HepG2 (cell line): ENCODE measurements around the gene ZNF687. TPM values are rescaled to one million over a fixed set of nuclear protein-coding genes. Genes with fewer than 3 reads are reported as not detected.

Source experiments
- GPN1 ChIP-seq: sonication (generic); formaldehyde crosslinking; IDR thresholded peaks from 2 replicates; pipeline ENCODE4 v1.5.1; 2020; ENCODE audit warnings: missing genetic modification reagents, borderline replicate concordance
- HIVEP1 ChIP-seq: sonication (generic); formaldehyde crosslinking; IDR thresholded peaks from 2 replicates; pipeline ENCODE4 v1.4.0; 2020; ENCODE audit warnings: mild to moderate bottlenecking, missing genetic modification reagents
- HOXA7 ChIP-seq: sonication (generic); formaldehyde crosslinking; IDR thresholded peaks from 2 replicates; pipeline ENCODE4 v1.8.1; 2022; ENCODE audit warnings: mild to moderate bottlenecking, missing genetic modification reagents, moderate library complexity
- KMT2A ChIP-seq: sonication (generic); formaldehyde crosslinking; IDR thresholded peaks from 2 replicates; pipeline ENCODE4 v1.4.0; 2020; ENCODE audit warnings: missing genetic modification reagents
- LBX2 ChIP-seq: sonication (generic); formaldehyde crosslinking; IDR thresholded peaks from 2 replicates; pipeline ENCODE4 v1.5.0; 2020; ENCODE audit warnings: missing genetic modification reagents, mild to moderate bottlenecking, borderline replicate concordance
- MED1 ChIP-seq: sonication (generic); formaldehyde crosslinking; IDR thresholded peaks from 2 replicates; pipeline ENCODE4 v1.4.0; 2020; ENCODE audit warnings: missing genetic modification reagents
- TAF15 ChIP-seq: fragments of 200-400 bp; formaldehyde crosslinking; IDR thresholded peaks from one replicate; pipeline ENCODE4 v1.6.1; 2018; ENCODE audit warnings: mild to moderate bottlenecking, low read depth, low read length; ENCODE audit not compliant: poor library complexity, severe bottlenecking
- THAP8 ChIP-seq: sonication (generic); formaldehyde crosslinking; IDR thresholded peaks from 2 replicates; pipeline ENCODE4 v1.5.1; 2020; ENCODE audit warnings: missing genetic modification reagents, mild to moderate bottlenecking, borderline replicate concordance
- ZNF232 ChIP-seq: sonication (generic); formaldehyde crosslinking; IDR thresholded peaks from 2 replicates; pipeline ENCODE4 v1.4.0; 2020; ENCODE audit warnings: missing genetic modification reagents, borderline replicate concordance
- ZNF432 ChIP-seq: sonication (generic); formaldehyde crosslinking; IDR thresholded peaks from 2 replicates; pipeline ENCODE4 v1.5.0; 2020; ENCODE audit warnings: missing genetic modification reagents, mild to moderate bottlenecking, borderline replicate concordance
- ZNF746 ChIP-seq: sonication (generic); formaldehyde crosslinking; IDR thresholded peaks from 2 replicates; pipeline ENCODE4 v1.8.0; 2022; ENCODE audit warnings: mild to moderate bottlenecking, missing genetic modification reagents
- ZNF800 ChIP-seq: sonication (generic); formaldehyde crosslinking; IDR thresholded peaks from 2 replicates; pipeline ENCODE4 v1.4.0; 2020; ENCODE audit warnings: missing genetic modification reagents
- polyA plus RNA-seq, 8 experiments: library from polyadenylated mRNA; depleted of rRNA in 3 of 8; stranded (reverse) in 7 of 8; unstranded in 1 of 8; fragments of >200 nt; fragmentation: Illumina TruSeq in 4 of 8; extraction: Trizol in 4 of 8; gene quantifications; 2 replicates each; pipeline versions ENCODE4 v1.2.1 to v1.2.3, GENCODE V29; 2011 to 2016; ENCODE audit warnings: low read depth in 4 of 8, missing spikeins in 1 of 8, mixed read lengths in 1 of 8; ENCODE audit not compliant: insufficient read depth in 1 of 8
- total RNA-seq, 5 experiments: library from RNA; depleted of rRNA; stranded (reverse); fragments of >200 nt; fragmentation: Illumina TruSeq; extraction: Trizol; gene quantifications; 2 replicates each; pipeline ENCODE4 v1.2.3, GENCODE V29; 2016; ENCODE audit warnings: low read depth in 1 of 5
- TF ChIP-seq, protein P1 (sequence below), 2 experiments: sonication (generic) in 1 of 2; formaldehyde crosslinking in 1 of 2; IDR thresholded peaks; 2 replicates each; pipeline versions ENCODE4 v1.4.0 to v1.6.1; 2018 to 2020; ENCODE audit warnings: missing genetic modification reagents in 2 of 2, borderline replicate concordance in 1 of 2, low read depth in 1 of 2, mild to moderate bottlenecking in 1 of 2, missing biosample characterization in 1 of 2
- TF ChIP-seq, protein P2 (sequence below): sonication (generic); formaldehyde crosslinking; IDR thresholded peaks from 2 replicates; pipeline ENCODE4 v1.5.0; 2020; ENCODE audit warnings: missing genetic modification reagents
- TF ChIP-seq, protein P3 (sequence below): sonication (generic); formaldehyde crosslinking; IDR thresholded peaks from 2 replicates; pipeline ENCODE4 v1.4.0; 2020; ENCODE audit warnings: mild to moderate bottlenecking, low read depth, missing genetic modification reagents
- TF ChIP-seq, protein P4 (sequence below): sonication (generic); formaldehyde crosslinking; IDR thresholded peaks from 2 replicates; pipeline ENCODE4 v1.4.0; 2020; ENCODE audit warnings: missing genetic modification reagents

ZNF687 gene
- total and polyA plus RNA-seq, 2 of the 13 experiments (the other 11 are each of a cell fraction or from before 2014, with no cell fraction given): 14.1 to 16.5 TPM

GRCh38 chr1:151282883-151283725 is 1.0 kb downstream of the ZNF687 start (continued):
- TF ChIP-seq, protein P1, sequence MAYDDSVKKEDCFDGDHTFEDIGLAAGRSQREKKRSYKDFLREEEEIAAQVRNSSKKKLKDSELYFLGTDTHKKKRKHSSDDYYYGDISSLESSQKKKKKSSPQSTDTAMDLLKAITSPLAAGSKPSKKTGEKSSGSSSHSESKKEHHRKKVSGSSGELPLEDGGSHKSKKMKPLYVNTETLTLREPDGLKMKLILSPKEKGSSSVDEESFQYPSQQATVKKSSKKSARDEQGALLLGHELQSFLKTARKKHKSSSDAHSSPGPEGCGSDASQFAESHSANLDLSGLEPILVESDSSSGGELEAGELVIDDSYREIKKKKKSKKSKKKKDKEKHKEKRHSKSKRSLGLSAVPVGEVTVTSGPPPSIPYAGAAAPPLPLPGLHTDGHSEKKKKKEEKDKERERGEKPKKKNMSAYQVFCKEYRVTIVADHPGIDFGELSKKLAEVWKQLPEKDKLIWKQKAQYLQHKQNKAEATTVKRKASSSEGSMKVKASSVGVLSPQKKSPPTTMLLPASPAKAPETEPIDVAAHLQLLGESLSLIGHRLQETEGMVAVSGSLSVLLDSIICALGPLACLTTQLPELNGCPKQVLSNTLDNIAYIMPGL (CRISPR knock-in tag; IDR thresholded peaks at IDR 0.05; ENCODE audit: borderline replicate concordance in 1 of 2, low read depth in 1 of 2): no peak; a peak in 2 of 4 replicates
- no peak for TF ChIP-seq ZNF800 (CRISPR knock-in tag)
- TF ChIP-seq ZNF432: no peak
- TF ChIP-seq MED1: no peak
- TF ChIP-seq, protein P2, sequence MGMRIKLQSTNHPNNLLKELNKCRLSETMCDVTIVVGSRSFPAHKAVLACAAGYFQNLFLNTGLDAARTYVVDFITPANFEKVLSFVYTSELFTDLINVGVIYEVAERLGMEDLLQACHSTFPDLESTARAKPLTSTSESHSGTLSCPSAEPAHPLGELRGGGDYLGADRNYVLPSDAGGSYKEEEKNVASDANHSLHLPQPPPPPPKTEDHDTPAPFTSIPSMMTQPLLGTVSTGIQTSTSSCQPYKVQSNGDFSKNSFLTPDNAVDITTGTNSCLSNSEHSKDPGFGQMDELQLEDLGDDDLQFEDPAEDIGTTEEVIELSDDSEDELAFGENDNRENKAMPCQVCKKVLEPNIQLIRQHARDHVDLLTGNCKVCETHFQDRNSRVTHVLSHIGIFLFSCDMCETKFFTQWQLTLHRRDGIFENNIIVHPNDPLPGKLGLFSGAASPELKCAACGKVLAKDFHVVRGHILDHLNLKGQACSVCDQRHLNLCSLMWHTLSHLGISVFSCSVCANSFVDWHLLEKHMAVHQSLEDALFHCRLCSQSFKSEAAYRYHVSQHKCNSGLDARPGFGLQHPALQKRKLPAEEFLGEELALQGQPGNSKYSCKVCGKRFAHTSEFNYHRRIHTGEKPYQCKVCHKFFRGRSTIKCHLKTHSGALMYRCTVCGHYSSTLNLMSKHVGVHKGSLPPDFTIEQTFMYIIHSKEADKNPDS (CRISPR knock-in tag): no peak
- TF ChIP-seq HIVEP1 (CRISPR knock-in tag): peak; percentile 54; the same call in 1 of the 2 replicates
- peak; percentile 66; the same call in 1 of the 2 replicates for TF ChIP-seq THAP8 (CRISPR knock-in tag)
- TF ChIP-seq, protein P3, sequence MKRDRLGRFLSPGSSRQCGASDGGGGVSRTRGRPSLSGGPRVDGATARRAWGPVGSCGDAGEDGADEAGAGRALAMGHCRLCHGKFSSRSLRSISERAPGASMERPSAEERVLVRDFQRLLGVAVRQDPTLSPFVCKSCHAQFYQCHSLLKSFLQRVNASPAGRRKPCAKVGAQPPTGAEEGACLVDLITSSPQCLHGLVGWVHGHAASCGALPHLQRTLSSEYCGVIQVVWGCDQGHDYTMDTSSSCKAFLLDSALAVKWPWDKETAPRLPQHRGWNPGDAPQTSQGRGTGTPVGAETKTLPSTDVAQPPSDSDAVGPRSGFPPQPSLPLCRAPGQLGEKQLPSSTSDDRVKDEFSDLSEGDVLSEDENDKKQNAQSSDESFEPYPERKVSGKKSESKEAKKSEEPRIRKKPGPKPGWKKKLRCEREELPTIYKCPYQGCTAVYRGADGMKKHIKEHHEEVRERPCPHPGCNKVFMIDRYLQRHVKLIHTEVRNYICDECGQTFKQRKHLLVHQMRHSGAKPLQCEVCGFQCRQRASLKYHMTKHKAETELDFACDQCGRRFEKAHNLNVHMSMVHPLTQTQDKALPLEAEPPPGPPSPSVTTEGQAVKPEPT: no peak
- no peak for TF ChIP-seq ZNF746 (CRISPR knock-in tag)
- no peak for TF ChIP-seq ZNF232
- TF ChIP-seq HOXA7 (CRISPR knock-in tag): no peak
- no peak for TF ChIP-seq GPN1
- TF ChIP-seq LBX2 (CRISPR knock-in tag): no peak
- TF ChIP-seq TAF15: no peak
- TF ChIP-seq, protein P4, sequence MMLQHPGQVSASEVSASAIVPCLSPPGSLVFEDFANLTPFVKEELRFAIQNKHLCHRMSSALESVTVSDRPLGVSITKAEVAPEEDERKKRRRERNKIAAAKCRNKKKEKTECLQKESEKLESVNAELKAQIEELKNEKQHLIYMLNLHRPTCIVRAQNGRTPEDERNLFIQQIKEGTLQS (CRISPR knock-in tag): no peak
- TF ChIP-seq KMT2A (CRISPR knock-in tag): no peak
